ENCODE data around the gene SRGAP1.

GRCh38 chr12:63952995-63953394 lies 108.5 kb downstream of the SRGAP1 start:
- no peak for TF ChIP-seq POLR2A (IDR thresholded peaks at IDR 0.05)
- TF ChIP-seq CTCF (IDR thresholded peaks at IDR 0.05): no peak
- TF ChIP-seq EP300 (IDR thresholded peaks at IDR 0.05): no peak
